ENCODE results near the gene ZNF350. TPM values are rescaled to one million over a fixed set of nuclear protein-coding genes. Genes with fewer than 3 reads are reported as not detected.
"Not testable (repeated sequence)": the region's sequence is repeated elsewhere in the genome, so short reads cannot be mapped to it uniquely, and the experiment has no call there.

ZNF350 gene
- total and polyA plus RNA-seq, 5 experiments from 2014 or later: 13.2 to 45.4 (median 17.0) TPM

GRCh38 chr19:52007451-52007805 lies 20.8 kb upstream of the ZNF350 start:
- POLR2A ChIA-PET: interaction anchor here (1.5 to 2.6 kb wide), 4 partner anchors 13 to 41 kb away, joined by 3 to 15 read pairs (median 8); partner anchors contain the start of genes ZNF432 and ZNF614
- Mint-ChIP-seq H3K27me3 (no peaks in the 10 kb centered on the region), H3K27ac (peak overlapping the region; percentile 95 to 99 (median 99)), H3K9me3 (peaks cover 9 to 80% (median 28%) of the 10 kb centered on the region in 9 donors), H3K4me1 (peaks cover 12 to 23% (median 18%) of the 10 kb centered on the region in 4 donors), H3K36me3 (peaks cover 23 to 72% (median 40%) of the 10 kb centered on the region in 3 donors), H3K4me3 (peak overlapping the region; percentile 90 to 100 (median 98))
- ATAC-seq (peak; percentile 2 to 7), DNase-seq (no peak)

GRCh38 chr19:51994048-51994644 lies 7.5 kb upstream of the ZNF350 start:
- ATAC-seq: no peak
- H3K4me3 Mint-ChIP-seq: peak overlapping the region in 1 of 10 donors; percentile 10
- no peak for DNase-seq
- H3K36me3 Mint-ChIP-seq: peaks cover 53 to 85% (median 71%) of the 10 kb centered on the region in 3 donors
- POLR2A ChIA-PET: no interaction called here
- H3K27me3 Mint-ChIP-seq: no peaks in the 10 kb centered on the region
- no peak overlapping the region for H3K27ac Mint-ChIP-seq
- peaks cover 10 to 99% (median 59%) of the 10 kb centered on the region in 9 donors for H3K9me3 Mint-ChIP-seq
- no peaks in the 10 kb centered on the region for H3K4me1 Mint-ChIP-seq

- Mint-ChIP-seq H3K27ac (no peak overlapping the region), H3K27me3 (no peaks in the 10 kb centered on the region), H3K9me3 (peaks cover 9 to 99% (median 62%) of the 10 kb centered on the region in 9 donors), H3K4me3 (no peak overlapping the region), H3K36me3 (peaks cover 45 to 85% (median 72%) of the 10 kb centered on the region in 3 donors), H3K4me1 (no peaks in the 10 kb centered on the region)
- POLR2A ChIA-PET: no interaction called here
- DNase-seq (no peak), ATAC-seq (no peak)
These were observed 6.8 kb upstream of the ZNF350 start for GRCh38 chr19:51993422-51993821.

- Mint-ChIP-seq H3K4me3 (peak overlapping the region in 1 of 10 donors; percentile 52), H3K27ac (no peak overlapping the region), H3K27me3 (no peaks in the 10 kb centered on the region), H3K4me1 (peaks cover 8 to 28% (median 19%) of the 10 kb centered on the region in 4 donors), H3K9me3 (peaks cover 8 to 91% (median 50%) of the 10 kb centered on the region in 9 donors), H3K36me3 (peaks cover 58 to 80% (median 70%) of the 10 kb centered on the region in 3 donors)
- POLR2A ChIA-PET: no interaction called here
- DNase-seq (no peak), ATAC-seq (no peak)
These were observed 3.3 kb downstream of the ZNF350 start for GRCh38 chr19:51983361-51983760.

- not testable (repeated sequence) for ATAC-seq, H3K27me3 Mint-ChIP-seq, H3K27ac Mint-ChIP-seq, DNase-seq, H3K4me3 Mint-ChIP-seq
- Mint-ChIP-seq H3K4me1 (peaks cover 4 to 17% (median 10%) of the 10 kb centered on the region in 4 donors), H3K9me3 (peaks cover 9 to 95% (median 55%) of the 10 kb centered on the region in 9 donors), H3K36me3 (peaks cover 76 to 87% (median 83%) of the 10 kb centered on the region in 3 donors)
- POLR2A ChIA-PET: interaction anchor here (0.6 kb wide), 1 partner anchor 191 kb away, joined by 3 read pairs; no protein-coding TSS in a partner anchor
These were observed 5.7 kb downstream of the ZNF350 start for GRCh38 chr19:51980926-51981325.

GRCh38 chr19:51980116-51980736 lies 6.4 kb downstream of the ZNF350 start:
- no peak overlapping the region for H3K4me3 Mint-ChIP-seq
- peaks cover 2 to 13% (median 7%) of the 10 kb centered on the region in 4 donors for H3K4me1 Mint-ChIP-seq
- POLR2A ChIA-PET: no interaction called here
- ATAC-seq: no peak
- H3K9me3 Mint-ChIP-seq: peaks cover 9 to 99% (median 54%) of the 10 kb centered on the region in 9 donors
- no peak for DNase-seq
- H3K27me3 Mint-ChIP-seq: no peaks in the 10 kb centered on the region
- H3K36me3 Mint-ChIP-seq: peaks cover 76 to 90% (median 80%) of the 10 kb centered on the region in 3 donors
- no peak overlapping the region for H3K27ac Mint-ChIP-seq

- H3K9me3 Mint-ChIP-seq: peaks cover 9 to 100% (median 58%) of the 10 kb centered on the region in 9 donors
These were observed 7.8 kb downstream of the ZNF350 start for GRCh38 chr19:51978882-51979281.

GRCh38 chr19:51977346-51977745 lies 9.3 kb downstream of the ZNF350 start:
- Mint-ChIP-seq H3K27ac (no peak overlapping the region), H3K27me3 (no peaks in the 10 kb centered on the region), H3K4me1 (peaks cover 2 to 9% (median 5%) of the 10 kb centered on the region in 4 donors), H3K4me3 (no peak overlapping the region), H3K36me3 (peaks cover 74 to 95% (median 86%) of the 10 kb centered on the region in 3 donors), H3K9me3 (peaks cover 9 to 100% (median 58%) of the 10 kb centered on the region in 9 donors)
- DNase-seq (no peak), ATAC-seq (no peak)
- POLR2A ChIA-PET: no interaction called here

More at GRCh38 chr19:51978882-51979281, 7.8 kb downstream of the ZNF350 start:
- Mint-ChIP-seq H3K4me3 (peak overlapping the region in 2 of 10 donors; percentile 24 to 33), H3K4me1 (peaks cover 2 to 9% (median 6%) of the 10 kb centered on the region in 4 donors), H3K27ac (no peak overlapping the region), H3K36me3 (peaks cover 81 to 95% (median 84%) of the 10 kb centered on the region in 3 donors), H3K27me3 (no peaks in the 10 kb centered on the region)
- ATAC-seq (no peak), DNase-seq (no peak)
- POLR2A ChIA-PET: no interaction called here

GRCh38 chr19:51976852-51977251 lies 9.8 kb downstream of the ZNF350 start:
- Mint-ChIP-seq H3K27ac (no peak overlapping the region), H3K4me3 (no peak overlapping the region), H3K27me3 (no peaks in the 10 kb centered on the region), H3K4me1 (peaks cover 2 to 9% (median 5%) of the 10 kb centered on the region in 4 donors), H3K9me3 (peaks cover 14 to 100% (median 59%) of the 10 kb centered on the region in 9 donors), H3K36me3 (peaks cover 75 to 96% (median 89%) of the 10 kb centered on the region in 3 donors)
- ATAC-seq (no peak), DNase-seq (no peak)
- POLR2A ChIA-PET: no interaction called here

- peaks cover 76 to 97% (median 90%) of the 10 kb centered on the region in 3 donors for H3K36me3 Mint-ChIP-seq
- not testable (repeated sequence) for H3K4me3 Mint-ChIP-seq, ATAC-seq, DNase-seq, H3K27ac Mint-ChIP-seq, H3K27me3 Mint-ChIP-seq, H3K4me1 Mint-ChIP-seq
- POLR2A ChIA-PET: interaction anchor here (0.6 kb wide), 1 partner anchor 36 kb away, joined by 4 read pairs; no protein-coding TSS in a partner anchor
- H3K9me3 Mint-ChIP-seq: peaks cover 22 to 100% (median 55%) of the 10 kb centered on the region in 9 donors
These were observed 10.9 kb downstream of the ZNF350 start for GRCh38 chr19:51975787-51976186.

- peak in 3 of 10 donors; percentile 4 to 25 (median 16) for DNase-seq
- Mint-ChIP-seq H3K4me3 (peak overlapping the region in 1 of 10 donors; percentile 48), H3K9me3 (peaks cover 8 to 96% (median 35%) of the 10 kb centered on the region in 9 donors), H3K27me3 (no peaks in the 10 kb centered on the region), H3K27ac (peak overlapping the region in 1 of 10 donors; percentile 44), H3K4me1 (peaks cover 0 to 3% (median 0%) of the 10 kb centered on the region in 4 donors), H3K36me3 (peaks cover 66 to 91% (median 84%) of the 10 kb centered on the region in 3 donors)
- ATAC-seq: no peak
- POLR2A ChIA-PET: no interaction called here
These were observed 15.0 kb downstream of the ZNF350 start for GRCh38 chr19:51971624-51972023.

GRCh38 chr19:51970718-51971117 lies 15.9 kb downstream of the ZNF350 start:
- no peaks in the 10 kb centered on the region for H3K27me3 Mint-ChIP-seq
- H3K27ac Mint-ChIP-seq: no peak overlapping the region
- peaks cover 8 to 96% (median 34%) of the 10 kb centered on the region in 9 donors for H3K9me3 Mint-ChIP-seq
- ATAC-seq (no peak), DNase-seq (no peak)
- POLR2A ChIA-PET: no interaction called here
- no peak overlapping the region for H3K4me3 Mint-ChIP-seq
- H3K4me1 Mint-ChIP-seq: no peaks in the 10 kb centered on the region
- peaks cover 62 to 93% (median 87%) of the 10 kb centered on the region in 3 donors for H3K36me3 Mint-ChIP-seq

- no peak for ATAC-seq
- Mint-ChIP-seq H3K27ac (peak overlapping the region in 1 of 10 donors; percentile 9), H3K27me3 (no peaks in the 10 kb centered on the region), H3K4me3 (peak overlapping the region in 1 of 10 donors; percentile 14), H3K9me3 (peaks cover 14 to 98% (median 67%) of the 10 kb centered on the region in 9 donors), H3K4me1 (no peaks in the 10 kb centered on the region), H3K36me3 (peaks cover 72 to 93% (median 73%) of the 10 kb centered on the region in 3 donors)
- no peak for DNase-seq
- POLR2A ChIA-PET: no interaction called here
These were observed 21.1 kb downstream of the ZNF350 start for GRCh38 chr19:51965583-51965982.

Measured in naive thymus-derived CD8-positive, alpha-beta T cell (primary cell).